HG03108 (cell line): ENCODE data around the gene BANK1.

Experiments
- ATAC-seq: cut with Tn5 transposase; IDR thresholded peaks from one replicate; pipeline ENCODE4 v1.9.1; 2021; ENCODE audit warnings: moderate library complexity; ENCODE audit not compliant: unreplicated experiment

The BANK1 gene

GRCh38 chr4:101807351-101807750 lies 16.8 kb downstream of the BANK1 start:
- ATAC-seq = peak; percentile 16

- ATAC-seq = peak; percentile 88
Observed at GRCh38 chr4:101813604-101814003, 23.1 kb downstream of the BANK1 start.

DNA sequence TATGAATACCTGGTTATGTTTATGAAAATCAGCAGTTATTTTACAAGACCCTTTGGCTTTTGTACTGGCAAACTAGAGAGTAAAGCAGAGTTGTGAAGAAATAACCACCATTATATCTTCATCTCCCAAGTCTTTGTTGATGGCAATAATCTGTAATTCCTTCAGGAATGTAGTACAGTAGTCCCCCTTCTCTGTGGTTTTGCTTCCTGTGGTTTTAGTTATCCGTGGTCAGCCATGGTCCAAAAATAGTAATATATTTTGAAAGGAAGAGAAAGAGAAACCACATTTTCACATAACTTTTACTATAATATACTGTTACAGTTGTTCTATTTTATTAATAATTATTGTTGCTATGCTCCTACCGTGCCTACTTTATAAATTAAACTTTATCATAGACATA lies 27.8 kb downstream of the BANK1 start:
- ATAC-seq = no peak

DNA sequence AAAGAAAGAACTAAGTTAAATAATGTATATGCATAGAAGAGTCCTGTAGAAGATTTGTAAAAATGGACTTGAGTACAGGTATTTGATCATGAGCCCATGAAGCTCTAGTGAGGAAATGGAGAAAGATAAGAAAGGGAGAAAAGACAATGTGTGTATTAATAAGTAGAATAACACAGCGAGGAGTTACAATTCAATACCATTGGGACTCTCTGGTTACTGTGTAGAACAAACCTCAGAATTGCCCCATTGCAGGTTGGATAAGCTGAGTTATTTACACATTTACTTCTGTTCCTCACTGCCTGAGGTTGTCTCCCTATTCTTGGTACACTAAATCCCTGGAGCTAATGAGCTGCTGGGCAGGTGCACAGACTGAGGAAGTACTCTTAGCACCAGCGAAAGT lies 33.3 kb downstream of the BANK1 start:
- no peak for ATAC-seq

GRCh38 chr4:101824500-101824899 lies 34.0 kb downstream of the BANK1 start:
- ATAC-seq = no peak

- ATAC-seq = no peak
Observed at GRCh38 chr4:101825953-101826352, 35.4 kb downstream of the BANK1 start.

DNA sequence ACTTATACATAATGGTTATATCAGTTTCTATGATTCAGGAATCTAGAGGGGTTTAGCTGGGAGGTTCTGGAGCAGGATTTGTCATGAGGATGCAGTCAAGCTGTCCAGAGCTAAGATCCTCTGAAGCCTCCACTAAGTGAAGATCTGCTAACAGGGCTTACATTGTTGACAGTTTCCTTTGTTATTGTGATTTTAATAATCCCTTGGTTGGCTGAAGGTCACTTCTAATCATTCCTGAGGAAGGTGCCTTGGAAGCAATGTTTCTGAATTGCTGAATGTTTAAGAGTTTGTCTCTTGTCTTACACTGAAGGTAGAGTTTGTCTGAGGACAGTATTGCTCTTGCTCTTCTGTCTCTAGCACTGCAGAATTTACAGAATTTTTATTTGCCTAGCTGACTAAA lies 41.3 kb downstream of the BANK1 start:
- no peak for ATAC-seq

- ATAC-seq = no peak
Observed at GRCh38 chr4:101833480-101833879, 43.0 kb downstream of the BANK1 start.

GRCh38 chr4:101835121-101835904 lies 44.8 kb downstream of the BANK1 start:
- no peak for ATAC-seq

GRCh38 chr4:101843054-101843453 lies 52.5 kb downstream of the BANK1 start:
- no peak for ATAC-seq

GRCh38 chr4:101846550-101846949 lies 56.0 kb downstream of the BANK1 start:
- ATAC-seq = no peak

- no peak for ATAC-seq
Observed at GRCh38 chr4:101850698-101851097, 60.2 kb downstream of the BANK1 start.

GRCh38 chr4:101851672-101852071 lies 61.1 kb downstream of the BANK1 start:
- no peak for ATAC-seq

DNA sequence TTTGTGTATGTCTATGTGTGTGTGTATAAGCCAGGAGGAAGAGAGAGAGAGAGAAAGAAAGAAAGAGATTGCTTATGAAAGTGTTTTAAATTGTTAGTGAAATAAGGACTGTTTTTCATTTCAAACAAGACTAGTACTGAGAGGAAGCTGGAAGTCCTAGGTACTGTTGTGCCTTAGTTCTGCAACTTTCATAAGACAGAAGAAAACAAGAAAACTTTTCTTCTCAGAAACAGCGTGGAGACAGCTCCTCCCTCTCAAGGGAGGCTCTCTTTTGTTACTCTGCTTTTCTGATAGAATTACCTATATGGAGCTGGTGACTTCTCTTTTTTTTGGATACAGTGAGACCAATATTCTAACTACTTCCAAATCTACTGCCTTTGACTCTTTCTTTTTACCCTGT lies 62.5 kb downstream of the BANK1 start:
- peak; percentile 71 for ATAC-seq

DNA sequence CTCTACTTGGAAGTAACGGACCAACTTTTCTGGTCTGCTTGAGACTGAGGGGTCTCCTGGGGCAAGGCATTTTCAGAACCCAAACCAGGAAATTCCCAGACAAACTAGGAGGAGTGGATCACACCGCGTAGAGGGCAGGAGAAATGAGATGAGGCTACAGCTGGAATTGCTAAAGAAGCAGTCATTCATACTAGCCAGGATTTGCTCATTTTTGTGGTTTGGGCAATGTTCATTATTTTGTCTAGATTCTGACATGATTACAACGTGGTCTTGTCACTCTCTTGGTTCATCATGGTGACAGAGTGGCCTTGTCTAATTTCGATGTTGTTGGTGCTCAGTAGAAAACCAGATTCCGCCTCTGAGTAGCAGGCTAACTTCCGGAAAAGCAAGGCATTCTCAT lies 63.2 kb downstream of the BANK1 start:
- ATAC-seq = no peak

DNA sequence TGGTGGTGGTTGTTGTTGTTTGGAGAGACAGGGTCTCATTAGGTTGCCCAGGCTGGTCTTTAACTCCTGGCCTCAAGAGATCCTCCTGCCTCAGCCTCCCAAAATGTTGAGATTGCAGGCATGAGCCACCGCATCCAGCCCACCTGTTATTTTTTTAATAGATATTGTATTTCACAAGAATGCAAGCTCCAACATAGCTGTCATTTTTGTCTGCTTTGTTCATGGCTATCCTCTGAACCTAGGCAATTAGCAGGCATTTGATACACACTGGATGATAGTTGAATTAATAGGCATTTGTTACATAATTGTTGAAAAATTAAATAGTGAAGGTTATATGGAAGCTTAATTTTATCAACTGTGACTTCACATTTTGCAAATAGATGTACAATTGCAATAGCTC lies 64.7 kb downstream of the BANK1 start:
- no peak for ATAC-seq

DNA sequence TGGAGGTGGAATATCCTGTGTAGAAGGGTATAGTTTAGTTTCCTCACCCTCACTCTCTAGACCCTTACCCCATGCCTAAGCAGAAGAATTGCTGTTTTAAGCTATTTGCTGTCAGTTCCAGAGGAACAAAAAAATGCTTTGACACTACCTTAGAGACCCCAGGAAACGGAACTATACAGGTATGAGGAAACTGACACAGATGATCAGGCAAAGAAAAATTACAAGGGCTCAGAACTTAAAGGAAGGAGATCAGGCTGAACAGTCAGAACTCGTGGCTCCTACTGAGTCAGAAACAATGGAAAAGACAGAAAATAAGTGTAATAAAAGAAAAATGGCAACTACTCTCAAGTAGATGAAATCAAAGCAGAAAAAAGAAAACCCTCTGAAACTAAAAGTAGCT lies 65.6 kb downstream of the BANK1 start:
- no peak for ATAC-seq

DNA sequence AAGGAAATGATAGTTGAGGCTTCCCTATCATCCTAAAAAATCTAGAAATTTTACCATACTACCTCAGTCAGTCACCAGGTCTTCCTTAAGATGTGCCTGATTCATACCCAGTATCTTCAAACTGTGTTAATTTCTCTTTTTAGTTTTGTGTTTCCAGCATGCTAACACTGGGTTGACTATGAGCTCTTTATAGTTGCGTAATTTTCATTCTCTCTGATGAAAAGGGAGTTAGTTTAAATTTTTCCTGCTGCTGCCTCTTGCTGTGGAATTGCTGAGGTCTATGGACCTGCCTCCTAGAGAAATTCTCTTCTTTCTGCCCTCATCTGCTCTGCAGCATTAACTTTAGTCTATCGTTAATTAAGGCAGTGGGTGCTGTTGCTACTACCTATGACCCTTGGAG lies 66.6 kb downstream of the BANK1 start:
- ATAC-seq = no peak

- ATAC-seq = no peak
Observed at GRCh38 chr4:101858641-101859040, 68.1 kb downstream of the BANK1 start.

- ATAC-seq = no peak
Observed at GRCh38 chr4:101862595-101862994, 72.1 kb downstream of the BANK1 start.

GRCh38 chr4:101864660-101865059 lies 74.1 kb downstream of the BANK1 start:
- ATAC-seq = no peak

GRCh38 chr4:101865501-101866062 lies 75.1 kb downstream of the BANK1 start:
- no peak for ATAC-seq

DNA sequence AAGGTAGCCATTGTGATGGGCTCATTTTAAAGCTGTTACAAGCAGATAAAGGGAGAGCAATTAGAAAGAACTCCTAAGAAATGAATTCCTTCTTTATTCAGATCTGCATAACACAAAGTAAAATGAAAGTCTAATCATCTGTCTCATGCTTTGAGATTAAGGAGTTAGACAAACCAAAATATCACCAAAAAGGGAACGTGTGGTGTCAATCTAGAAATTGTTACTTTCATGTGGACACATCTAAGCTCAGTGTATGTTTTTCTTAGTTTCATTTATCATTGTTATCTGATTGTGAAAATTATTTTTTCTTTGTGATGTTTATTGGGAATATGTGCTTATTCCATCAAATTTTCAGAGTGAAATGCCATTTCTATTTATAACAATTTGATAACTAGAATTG lies 80.3 kb downstream of the BANK1 start:
- ATAC-seq = no peak
